Mesendoderm (in vitro differentiated cells): ENCODE measurements around the gene CCL28.

Experiments used
- DNase-seq: peaks from one replicate; pipeline ENCODE4 v3.0.0; 2013
- H2AK5ac ChIP-seq: 2 replicates; pipeline ENCODE4 v1.6.1; 2013; ENCODE audit warnings: low read length, inconsistent platforms
- H2BK120ac ChIP-seq: 2 replicates; pipeline ENCODE4 v1.6.1; 2013; ENCODE audit warnings: low read depth, mild to moderate bottlenecking, low read length, moderate library complexity, mixed read lengths
- H2BK15ac ChIP-seq: replicated peaks from 2 replicates; pipeline ENCODE4 v1.6.1; 2013; ENCODE audit warnings: low read depth, mild to moderate bottlenecking, moderate library complexity
- H2BK5ac ChIP-seq: 2 replicates; pipeline ENCODE4 v1.6.1; 2013; ENCODE audit warnings: low read length, inconsistent platforms
- H3K18ac ChIP-seq: 2 replicates; pipeline ENCODE4 v1.6.1; 2013; ENCODE audit warnings: mild to moderate bottlenecking, low read length, mixed read lengths
- H3K23ac ChIP-seq: one replicate; pipeline ENCODE4 v1.6.1; 2013; ENCODE audit warnings: low read length
- H3K27ac ChIP-seq: 2 replicates; pipeline ENCODE4 v1.5.1; 2013; ENCODE audit warnings: low read depth, mild to moderate bottlenecking, inconsistent platforms, low read length, moderate library complexity
- H3K27me3 ChIP-seq: 2 replicates; pipeline ENCODE4 v1.6.1; 2013; ENCODE audit warnings: low read length, control low read depth, mild to moderate bottlenecking, inconsistent platforms; ENCODE audit not compliant: insufficient read depth, poor library complexity
- H3K36me3 ChIP-seq: 2 replicates; pipeline ENCODE4 v1.6.1; 2013; ENCODE audit warnings: low read length, inconsistent platforms; ENCODE audit not compliant: control insufficient read depth, insufficient read depth
- H3K4ac ChIP-seq: one replicate; pipeline ENCODE4 v1.6.1; 2013; ENCODE audit warnings: low read depth, mild to moderate bottlenecking, low read length, moderate library complexity
- H3K4me1 ChIP-seq: 2 replicates; pipeline ENCODE4 v1.6.1; 2013; ENCODE audit warnings: low read depth, low read length, inconsistent platforms; ENCODE audit not compliant: control insufficient read depth
- H3K4me2 ChIP-seq: 2 replicates; pipeline ENCODE4 v1.6.1; 2013; ENCODE audit warnings: low read length
- H3K4me3 ChIP-seq: 2 replicates; pipeline ENCODE4 v1.5.1; 2013; ENCODE audit warnings: mild to moderate bottlenecking, low read length
- H3K56ac ChIP-seq: one replicate; pipeline ENCODE4 v1.6.1; 2013; ENCODE audit warnings: low read length
- H3K79me1 ChIP-seq: 2 replicates; pipeline ENCODE4 v1.6.1; 2013; ENCODE audit warnings: low read length, inconsistent platforms
- H3K79me2 ChIP-seq: 2 replicates; pipeline ENCODE4 v1.6.1; 2013; ENCODE audit warnings: mild to moderate bottlenecking, low read length; ENCODE audit not compliant: control insufficient read depth, insufficient read depth
- H3K9ac ChIP-seq: 2 replicates; pipeline ENCODE4 v1.6.1; 2013; ENCODE audit warnings: low read length, inconsistent platforms
- H4K5ac ChIP-seq: one replicate; pipeline ENCODE4 v1.6.1; 2013; ENCODE audit warnings: low read length
- H4K8ac ChIP-seq: one replicate; pipeline ENCODE4 v1.6.1; 2013; ENCODE audit warnings: low read depth, mild to moderate bottlenecking, control low read depth, low read length, moderate library complexity
- WGBS: extraction: QIAGEN DNeasy Blood & Tissue Kit; methylation state at CpG from one replicate; pipeline ENCODE4 v1.1.7; 2013; ENCODE audit warnings: low lambda C conversion rate, missing lambda C conversion rate; ENCODE audit not compliant: insufficient coverage; ENCODE audit errors: extremely low coverage; 5-methylcytosine and 5-hydroxymethylcytosine counted together

CCL28 gene

GRCh38 chr5:43336159-43336558 is 76.0 kb downstream of the CCL28 start:
- Histone ChIP-seq H3K4me2 (no peak overlapping the region), H2BK5ac (no peak overlapping the region), H3K56ac (no peak overlapping the region), H3K27ac (no peak overlapping the region), H2BK120ac (no peak overlapping the region), H3K4me3 (no peak overlapping the region), H2BK15ac (no peak overlapping the region), H2AK5ac (no peak overlapping the region), H3K9ac (no peak overlapping the region), H3K36me3 (no peaks in the 10 kb centered on the region), H3K18ac (no peak overlapping the region), H3K4ac (no peak overlapping the region), H3K4me1 (no peaks in the 10 kb centered on the region), H3K23ac (no peak overlapping the region), H3K79me1 (no peaks in the 10 kb centered on the region), H4K8ac (no peak overlapping the region), H4K5ac (no peak overlapping the region), H3K79me2 (no peaks in the 10 kb centered on the region), H3K27me3 (no peaks in the 10 kb centered on the region)
- no peak for DNase-seq
- no CpG with 5 or more reads among the region's 2 CpGs for WGBS

DNA sequence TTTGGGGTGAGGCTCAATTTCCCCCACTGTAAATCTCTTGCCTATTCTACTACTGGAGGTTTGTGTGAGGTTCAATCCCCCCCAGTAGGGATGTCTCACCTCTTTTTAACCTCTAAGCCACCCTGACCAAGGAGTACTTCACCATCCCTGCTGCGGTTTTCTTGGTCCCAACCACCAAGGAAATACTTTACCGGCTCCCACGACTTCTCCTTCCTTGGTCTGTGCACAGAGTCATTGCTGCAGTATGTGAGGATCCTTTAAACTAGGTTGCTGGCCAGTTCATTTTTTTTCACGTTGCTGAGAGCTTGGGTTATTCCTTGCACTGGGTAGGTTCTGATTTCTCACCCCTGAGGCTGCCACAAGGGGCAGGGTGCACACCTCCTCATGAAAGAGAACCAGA is 76.5 kb downstream of the CCL28 start:
- no peak overlapping the region for H3K4me3 ChIP-seq
- H3K4me1 ChIP-seq, result no peaks in the 10 kb centered on the region
- H2BK5ac ChIP-seq, result no peak overlapping the region
- no peak overlapping the region for H3K4me2 ChIP-seq
- H3K9ac ChIP-seq, result no peak overlapping the region
- no peak overlapping the region for H4K5ac ChIP-seq
- no peaks in the 10 kb centered on the region for H3K36me3 ChIP-seq
- H3K18ac ChIP-seq, result no peak overlapping the region
- H3K79me1 ChIP-seq, result no peaks in the 10 kb centered on the region
- H3K56ac ChIP-seq, result no peak overlapping the region
- no peak overlapping the region for H4K8ac ChIP-seq
- no peak overlapping the region for H3K27ac ChIP-seq
- H2BK120ac ChIP-seq, result no peak overlapping the region
- H3K4ac ChIP-seq, result no peak overlapping the region
- H3K27me3 ChIP-seq, result no peaks in the 10 kb centered on the region
- no peaks in the 10 kb centered on the region for H3K79me2 ChIP-seq
- no peak for DNase-seq
- H2AK5ac ChIP-seq, result no peak overlapping the region
- WGBS, result no CpG with 5 or more reads among the region's 4 CpGs
- no peak overlapping the region for H3K23ac ChIP-seq
- no peak overlapping the region for H2BK15ac ChIP-seq

DNA sequence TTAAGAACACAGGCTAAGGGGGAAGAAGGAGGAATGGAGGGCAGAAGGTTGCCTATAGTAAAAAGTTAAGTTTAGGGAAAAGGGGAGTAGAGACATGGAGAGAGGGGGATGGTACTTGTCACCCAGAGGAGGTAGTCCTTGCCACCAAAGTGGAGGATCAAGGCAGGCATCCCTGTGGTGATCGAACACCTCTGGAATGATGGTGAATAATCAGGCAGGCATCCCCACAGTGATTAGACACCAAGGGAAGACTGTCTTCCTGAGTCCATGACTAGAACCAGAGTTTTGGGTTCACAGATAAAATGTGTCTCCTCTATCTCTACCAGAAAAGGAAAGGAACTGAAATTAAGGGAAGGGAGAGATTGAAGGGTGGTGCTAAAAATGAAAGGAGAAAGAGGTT is 79.8 kb downstream of the CCL28 start:
- Histone ChIP-seq H3K4me3 (no peak overlapping the region), H2AK5ac (no peak overlapping the region), H2BK120ac (no peak overlapping the region), H3K79me1 (no peaks in the 10 kb centered on the region), H4K5ac (no peak overlapping the region), H2BK15ac (no peak overlapping the region), H3K18ac (no peak overlapping the region), H3K56ac (no peak overlapping the region), H3K27me3 (no peaks in the 10 kb centered on the region), H3K36me3 (no peaks in the 10 kb centered on the region), H3K27ac (no peak overlapping the region), H4K8ac (no peak overlapping the region), H3K4me2 (no peak overlapping the region), H3K79me2 (no peaks in the 10 kb centered on the region), H3K4ac (no peak overlapping the region), H2BK5ac (no peak overlapping the region), H3K4me1 (no peaks in the 10 kb centered on the region), H3K23ac (no peak overlapping the region), H3K9ac (no peak overlapping the region)
- no peak for DNase-seq
- WGBS, result no CpG with 5 or more reads among the region's 1 CpG
